GM18870 (cell line): ENCODE results near the gene CITED4.

ENCODE experiments used
- ATAC-seq: cut with Tn5 transposase; IDR thresholded peaks from one replicate; pipeline ENCODE4 v1.9.1; 2021; ENCODE audit warnings: moderate library complexity; ENCODE audit not compliant: unreplicated experiment

Gene CITED4

DNA sequence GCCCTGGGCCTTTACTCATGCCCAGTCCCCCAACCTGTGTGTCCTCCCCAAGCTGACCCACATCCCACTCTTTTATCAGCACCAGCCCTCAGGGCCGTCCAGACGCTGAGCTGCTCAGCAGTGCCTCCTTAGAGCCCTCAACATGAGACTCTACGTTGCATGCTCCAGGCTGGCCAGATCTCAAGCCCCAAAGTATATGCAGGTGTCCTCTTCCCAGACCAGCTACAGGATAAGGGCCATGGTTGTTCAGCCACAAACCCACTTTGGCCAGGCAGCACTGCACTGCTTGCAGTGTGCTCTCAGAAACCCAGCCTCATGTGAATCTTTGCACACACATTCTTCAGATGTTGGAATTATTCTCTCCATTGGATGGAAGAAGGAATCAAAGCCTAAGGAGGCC is 6.0 kb downstream of the CITED4 start:
- no peak for ATAC-seq

DNA sequence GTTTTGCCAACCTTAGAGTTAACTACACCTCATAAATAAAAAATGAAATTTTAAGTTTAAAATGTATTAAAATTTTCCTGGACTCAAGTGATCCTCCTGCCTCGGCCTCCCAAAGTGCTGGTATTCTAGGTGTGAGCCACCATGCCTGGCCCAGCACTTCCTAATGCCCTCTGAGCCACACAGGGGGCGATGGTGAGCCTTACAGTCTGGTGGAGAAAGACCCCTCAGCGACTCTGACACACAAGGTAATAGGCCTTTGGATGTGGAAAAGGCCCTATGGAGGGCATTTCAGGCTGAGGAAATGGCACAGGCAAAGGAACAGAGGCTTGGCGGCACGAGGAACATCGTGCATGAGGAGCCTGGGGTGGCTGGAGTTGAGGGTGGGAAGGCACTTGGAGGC is 6.7 kb downstream of the CITED4 start:
- no peak for ATAC-seq

DNA sequence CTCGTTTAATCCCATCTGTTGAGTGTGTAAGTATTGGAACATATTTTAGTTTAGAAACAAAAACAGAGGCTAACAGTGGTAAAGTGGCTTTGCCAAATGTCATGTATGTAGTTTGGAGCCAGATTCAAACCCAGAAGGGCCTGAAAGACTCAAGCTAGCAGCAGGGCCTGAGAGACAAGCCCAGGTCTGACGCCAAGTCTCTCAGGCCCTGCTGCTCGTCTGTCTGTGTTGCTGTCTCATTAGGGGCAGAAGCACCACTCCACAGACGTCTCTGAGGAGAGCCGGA is 8.3 kb downstream of the CITED4 start:
- no peak for ATAC-seq

DNA sequence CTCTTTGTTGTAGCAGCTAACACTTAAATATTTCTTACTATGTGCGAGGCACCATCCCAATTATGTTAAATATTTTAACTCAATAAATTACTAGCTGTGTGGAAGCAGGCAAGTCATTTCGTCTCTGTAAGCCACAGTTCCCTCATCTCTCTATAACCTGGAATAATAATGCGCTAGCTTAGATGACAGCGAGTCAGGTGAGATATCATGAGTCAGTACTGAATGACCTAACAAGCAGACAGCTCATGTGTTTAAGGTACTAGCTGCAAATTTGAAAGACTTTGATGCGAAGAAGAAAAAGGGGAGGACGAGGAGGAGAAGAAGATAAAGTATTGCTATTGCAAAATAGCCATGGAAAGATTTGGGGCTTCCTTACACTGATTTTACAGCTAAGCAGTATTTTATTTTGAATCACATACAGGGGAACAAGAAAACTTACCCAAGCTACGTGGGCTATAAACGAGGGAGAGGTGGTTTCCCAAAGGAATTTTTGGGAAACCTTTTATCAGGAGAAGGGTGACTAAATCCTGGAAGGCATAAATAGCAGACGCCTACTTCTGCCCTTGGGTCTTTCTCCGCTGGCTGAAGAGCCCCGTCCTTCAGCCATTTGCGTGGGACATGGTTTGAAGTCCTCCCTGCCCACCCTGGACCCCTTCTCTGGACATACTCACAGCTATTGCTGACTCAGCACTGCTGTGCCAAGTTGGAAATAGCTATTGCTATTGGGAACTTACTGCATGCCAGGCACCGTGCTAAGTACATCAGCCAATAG is 8.9 kb downstream of the CITED4 start:
- ATAC-seq: no peak

DNA sequence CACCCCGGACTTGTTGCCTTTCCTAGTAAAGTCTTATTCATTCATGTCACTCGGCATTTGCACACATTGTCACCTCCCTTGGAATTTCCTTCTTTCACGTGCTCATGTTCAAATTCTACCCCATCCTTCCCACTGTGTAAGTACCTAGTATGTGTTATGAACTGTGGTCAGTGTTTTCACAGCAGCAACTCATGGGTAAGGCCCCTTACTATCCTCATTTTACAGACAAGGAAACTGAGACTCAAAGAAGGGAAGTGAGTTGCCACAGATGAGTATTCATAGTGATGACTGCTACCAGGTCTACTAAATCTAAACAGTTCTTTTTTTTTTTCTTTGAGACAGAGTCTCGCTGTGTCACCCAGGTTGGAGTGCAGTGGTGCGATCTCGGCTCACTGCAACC is 10.5 kb downstream of the CITED4 start:
- ATAC-seq: no peak

DNA sequence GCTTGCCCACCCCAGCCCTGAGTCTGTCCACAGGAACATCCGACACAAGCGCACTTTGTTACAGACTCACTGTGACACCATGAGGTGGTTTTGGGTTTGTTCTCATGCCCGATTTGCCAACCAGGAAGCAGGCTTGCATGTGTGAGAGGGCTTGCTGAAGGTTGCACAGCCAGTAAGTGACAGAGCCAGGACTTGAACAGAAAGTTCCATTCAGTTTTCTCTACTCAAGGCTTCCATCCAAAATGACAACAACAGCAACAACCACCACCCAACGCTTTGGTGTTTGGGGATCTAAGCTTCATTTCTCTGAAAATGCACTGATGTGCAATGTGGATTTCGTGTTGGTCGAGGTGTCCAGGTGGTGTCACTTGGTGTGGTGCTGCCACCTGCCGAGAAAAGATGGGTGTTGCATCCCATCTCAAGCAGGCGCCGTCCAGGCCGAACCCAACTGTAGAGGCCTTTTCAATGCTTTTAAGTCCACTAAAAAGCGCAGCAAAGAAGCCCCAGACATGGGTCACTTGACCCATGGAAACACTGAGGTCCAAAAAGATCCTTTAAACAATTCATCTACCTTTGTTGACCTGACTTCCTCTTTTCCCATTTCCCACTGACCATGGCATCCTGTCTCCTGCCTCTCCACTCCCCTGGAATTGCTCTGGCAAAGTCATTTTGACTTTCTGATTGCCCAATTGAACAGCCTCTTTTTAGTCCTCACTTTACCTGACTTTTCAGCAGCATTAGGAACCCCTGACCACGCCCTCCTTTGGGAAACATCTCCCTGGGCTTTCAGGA is 12.2 kb downstream of the CITED4 start:
- no peak for ATAC-seq

DNA sequence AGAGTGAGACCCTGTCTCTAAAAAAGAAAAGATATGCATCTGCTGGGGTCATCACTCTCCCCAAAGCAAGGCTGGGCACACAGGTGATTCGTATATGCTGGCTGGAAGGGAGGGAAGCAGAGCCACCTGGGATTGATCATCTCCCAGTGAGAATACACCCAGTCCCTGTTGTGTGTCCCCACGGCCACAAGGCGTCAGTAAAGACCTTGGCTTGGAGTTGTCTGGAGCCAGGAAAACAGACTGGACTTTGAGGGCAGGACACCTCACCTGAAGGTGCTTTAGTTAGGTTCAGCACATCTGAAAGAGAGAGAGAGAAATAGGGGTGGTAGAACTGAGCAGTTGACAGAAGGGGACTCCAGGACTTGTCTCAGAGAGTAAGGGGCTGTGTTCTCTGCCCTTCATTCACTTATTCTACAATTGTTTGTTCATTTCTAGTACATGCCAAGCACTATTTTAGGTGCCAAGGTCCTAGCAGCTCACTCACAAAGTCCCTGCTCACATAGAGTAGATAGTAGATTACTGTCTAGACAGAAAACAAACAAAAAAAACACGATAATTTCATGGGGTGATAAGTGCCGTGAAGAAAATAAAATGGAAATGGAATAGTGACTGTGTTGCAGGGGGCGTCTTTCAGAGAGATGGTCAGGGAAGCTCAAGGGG is 13.5 kb downstream of the CITED4 start:
- ATAC-seq: no peak

DNA sequence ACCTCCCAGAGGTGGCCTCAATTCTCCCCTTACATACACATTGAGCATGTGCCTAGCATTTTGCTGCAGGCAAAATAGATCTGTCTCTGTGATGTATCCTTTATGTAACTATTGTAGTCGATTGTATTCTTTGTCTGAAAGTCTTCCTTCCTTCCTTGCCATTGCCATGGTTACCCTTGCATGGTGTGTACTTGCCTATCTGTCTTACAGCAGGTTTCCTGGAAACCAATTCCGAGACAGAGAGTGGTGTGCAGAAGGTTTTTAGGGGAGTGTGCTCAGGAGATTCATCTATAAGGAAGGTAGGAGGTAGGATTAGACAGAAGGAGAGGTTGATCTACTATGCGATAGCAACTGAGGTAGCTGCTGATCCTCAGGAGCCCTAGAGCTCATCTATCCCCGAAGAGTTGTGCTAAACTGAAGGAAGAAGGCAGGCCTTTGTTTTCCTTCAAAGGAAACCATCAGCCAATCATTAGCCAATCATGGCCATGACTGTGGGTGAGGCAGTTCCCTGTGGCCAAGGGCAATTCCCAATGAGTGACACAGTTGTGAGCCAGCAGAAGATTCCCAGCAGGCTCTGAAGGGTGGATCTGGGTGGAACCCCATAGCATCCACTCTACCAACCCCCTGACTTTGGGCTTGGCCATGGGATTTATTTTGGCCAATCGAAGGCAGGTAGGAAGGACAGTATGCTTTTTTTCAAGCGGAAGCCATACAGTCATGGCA is 15.0 kb downstream of the CITED4 start:
- no peak for ATAC-seq

DNA sequence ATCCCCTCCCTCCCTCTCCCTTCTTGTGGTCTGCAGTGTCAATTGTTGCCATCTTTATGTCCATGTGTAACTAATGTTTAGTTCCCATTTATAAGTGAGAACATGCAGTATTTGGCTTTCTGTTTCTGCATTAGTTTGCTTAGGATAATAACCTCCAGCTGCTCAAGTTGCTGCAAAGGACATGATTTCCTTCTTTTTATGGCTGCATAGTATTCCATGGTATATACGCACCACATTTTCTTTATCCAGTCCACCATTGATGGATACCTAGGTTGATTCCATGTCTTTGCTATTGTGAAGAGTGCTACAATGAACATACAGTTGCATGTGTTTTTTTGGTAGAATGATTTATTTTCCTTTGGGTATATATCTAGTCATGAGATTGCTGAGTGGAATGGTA is 16.3 kb downstream of the CITED4 start:
- ATAC-seq: no peak

DNA sequence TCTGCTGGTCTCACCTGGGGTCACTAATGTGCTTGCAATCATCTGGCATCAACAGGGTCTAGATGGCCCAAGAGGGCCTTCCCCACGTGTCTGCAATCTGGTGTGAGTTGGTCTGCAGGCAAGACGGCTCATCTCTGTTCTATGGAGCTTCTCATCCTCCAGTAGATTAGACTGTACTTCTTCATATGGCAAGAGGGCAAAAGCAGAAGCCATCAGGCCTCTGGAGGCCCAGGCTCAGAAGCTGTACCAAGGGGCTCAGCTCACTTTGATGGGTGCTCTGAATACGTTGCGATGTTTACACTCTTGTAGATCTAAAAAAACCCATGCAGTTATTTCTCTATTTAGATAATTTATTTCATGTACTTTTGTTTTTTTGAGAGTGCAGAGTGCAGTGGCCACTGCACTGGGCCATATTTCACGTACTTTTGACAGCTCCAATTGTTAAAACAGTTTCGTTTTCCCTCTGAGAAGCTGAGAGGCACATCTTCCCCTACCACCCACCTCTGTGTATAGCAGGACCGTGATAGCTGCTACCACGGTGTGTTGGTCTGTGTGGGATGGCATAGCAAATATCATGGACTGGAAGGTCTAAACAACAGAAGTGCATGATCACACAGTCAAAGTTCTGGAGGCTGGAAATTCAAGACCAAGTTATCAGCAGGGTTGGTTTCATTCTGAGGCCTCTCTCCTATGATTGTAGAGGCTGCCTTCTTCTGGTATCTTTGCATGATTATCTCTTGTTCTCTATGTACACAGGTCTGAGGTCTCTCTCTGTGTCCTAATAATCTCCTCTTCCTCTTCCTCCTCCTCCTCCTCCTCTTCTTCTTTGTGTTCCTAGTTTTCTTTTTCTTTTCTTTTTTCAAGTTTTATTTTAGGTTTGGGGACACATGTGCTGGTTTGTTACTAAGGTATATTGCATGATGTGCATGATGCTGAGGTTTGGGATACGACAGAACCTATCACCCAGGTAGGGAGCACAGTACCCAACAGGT is 17.0 kb downstream of the CITED4 start:
- no peak for ATAC-seq

DNA sequence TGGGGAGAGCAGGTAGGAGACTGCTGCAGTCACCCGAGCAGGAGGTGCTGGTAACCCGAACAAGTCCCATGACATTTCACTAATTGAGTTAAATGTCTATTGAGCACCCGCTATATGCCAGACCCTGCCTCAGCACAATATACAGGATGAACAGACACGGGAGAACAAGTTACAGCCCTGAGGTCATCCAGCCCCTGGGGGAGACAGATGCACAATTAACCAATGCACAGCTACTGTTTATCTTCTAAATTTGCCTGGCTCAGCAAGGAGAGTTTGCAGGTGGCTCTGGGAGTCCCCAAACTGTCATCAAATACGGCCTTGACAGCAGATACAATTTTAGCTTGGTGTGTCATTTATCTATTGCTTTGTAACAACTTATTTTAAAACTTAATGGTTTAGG is 18.1 kb downstream of the CITED4 start:
- ATAC-seq: no peak

DNA sequence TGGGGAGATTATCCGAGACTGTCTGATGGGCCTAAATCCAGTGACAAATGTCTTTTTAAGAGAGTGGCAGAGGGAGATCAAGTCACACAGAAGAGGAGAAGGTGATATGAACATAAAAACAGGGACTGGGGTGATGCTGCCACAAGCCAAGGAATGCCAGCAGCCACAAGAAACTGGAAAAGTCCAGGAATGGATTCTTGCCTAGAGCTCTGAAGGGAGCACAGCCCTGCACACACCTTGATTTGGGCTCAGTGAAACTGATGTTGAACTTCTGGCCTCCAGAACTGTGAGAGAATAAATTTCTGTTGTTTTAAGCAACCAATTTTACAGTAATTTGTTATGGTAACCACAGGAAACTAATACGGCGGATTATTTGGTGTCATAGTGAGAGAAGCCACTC is 19.5 kb downstream of the CITED4 start:
- ATAC-seq: no peak

DNA sequence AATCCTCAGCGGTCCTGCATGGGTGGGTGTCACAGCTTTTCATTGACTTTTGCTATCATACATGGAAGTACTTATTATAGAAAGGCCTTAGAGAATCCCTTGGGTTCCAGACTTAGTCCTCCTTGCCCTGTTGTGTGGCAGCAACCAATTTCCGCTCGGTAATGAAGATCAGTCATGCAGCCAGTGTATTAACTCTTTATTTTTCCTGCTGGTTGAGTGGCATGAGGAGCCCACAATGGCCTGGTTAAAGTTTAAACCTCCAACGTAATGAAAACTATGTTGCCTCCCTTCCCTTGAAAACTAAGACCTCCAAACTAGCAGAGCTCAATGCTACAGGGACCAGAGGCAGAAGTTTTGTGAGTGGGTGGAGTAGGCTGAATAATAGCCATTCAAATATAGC is 20.0 kb downstream of the CITED4 start:
- no peak for ATAC-seq

DNA sequence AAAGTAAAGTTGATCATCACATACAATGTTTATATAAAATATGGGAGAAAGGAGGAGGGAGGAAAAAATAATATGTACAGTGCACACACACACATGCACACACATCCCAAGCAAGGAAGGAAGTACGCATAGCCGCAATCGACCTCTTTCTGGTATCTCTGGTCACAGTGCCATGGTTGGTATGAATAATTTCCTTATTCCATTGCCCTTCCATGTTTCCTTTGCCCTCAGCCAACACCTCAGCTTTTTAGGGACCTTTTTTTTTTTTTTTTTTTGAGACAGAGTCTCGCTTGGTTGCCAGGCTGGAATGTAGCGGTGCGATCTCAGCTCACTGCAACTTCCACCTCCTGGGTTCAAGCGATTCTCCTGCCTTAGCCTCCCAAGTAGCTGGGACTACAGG is 20.6 kb downstream of the CITED4 start:
- ATAC-seq: no peak

DNA sequence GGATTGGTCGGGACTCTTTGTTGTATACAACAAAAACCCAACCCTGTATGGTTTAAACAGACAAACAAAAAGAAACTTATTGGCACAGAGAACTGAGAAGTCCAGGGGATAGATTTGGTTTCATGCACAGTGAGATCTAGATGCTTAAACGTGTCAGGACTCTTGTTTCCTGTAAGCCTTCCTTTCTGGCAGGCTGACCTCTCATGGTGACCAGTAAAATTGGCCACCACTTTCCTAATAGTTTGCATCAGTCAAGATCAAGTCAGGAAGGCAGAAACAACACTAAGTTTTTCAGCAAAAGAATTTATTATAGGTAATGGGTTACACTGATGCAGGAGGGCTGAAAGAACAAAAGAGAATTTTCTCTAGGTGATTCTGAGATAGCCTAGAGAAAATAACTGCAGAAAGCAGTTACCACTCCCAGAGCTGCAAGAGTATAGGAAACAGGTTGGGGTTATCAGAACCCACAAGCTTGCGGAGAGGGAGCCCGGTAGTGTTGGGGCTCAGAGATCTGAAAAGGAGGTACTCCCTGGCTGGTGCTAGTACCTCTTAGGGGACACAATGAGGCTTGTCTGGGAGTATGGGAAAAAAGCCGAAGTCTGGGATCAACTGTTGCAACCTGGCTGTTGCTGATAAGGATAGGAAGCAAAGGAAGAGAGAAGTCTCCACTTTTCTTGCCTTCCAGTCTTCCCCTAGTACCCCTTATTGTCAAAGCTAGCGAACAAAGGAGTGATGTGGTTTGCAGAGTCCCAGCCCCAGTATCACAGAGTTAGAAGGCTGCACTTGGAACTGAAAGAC is 21.4 kb downstream of the CITED4 start:
- ATAC-seq: no peak

DNA sequence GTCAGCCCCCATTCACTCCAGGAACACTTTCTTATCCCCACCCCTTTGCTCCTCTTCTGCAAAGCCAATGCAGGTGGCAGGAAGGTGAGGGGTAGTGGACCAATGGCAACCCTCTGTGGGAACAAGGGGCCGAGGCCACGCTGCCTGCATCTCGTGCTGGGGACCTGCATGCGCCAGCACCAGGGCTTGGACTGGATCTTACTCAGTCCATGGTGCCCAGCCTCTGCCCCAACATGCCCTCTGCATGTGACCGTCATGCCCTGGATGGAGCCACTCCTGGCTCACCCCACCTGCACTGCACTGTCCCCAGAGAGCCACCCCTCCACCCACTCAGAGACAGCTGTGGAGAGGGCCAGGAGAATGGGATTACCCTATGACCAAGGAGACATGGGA is 22.2 kb downstream of the CITED4 start:
- ATAC-seq: no peak

DNA sequence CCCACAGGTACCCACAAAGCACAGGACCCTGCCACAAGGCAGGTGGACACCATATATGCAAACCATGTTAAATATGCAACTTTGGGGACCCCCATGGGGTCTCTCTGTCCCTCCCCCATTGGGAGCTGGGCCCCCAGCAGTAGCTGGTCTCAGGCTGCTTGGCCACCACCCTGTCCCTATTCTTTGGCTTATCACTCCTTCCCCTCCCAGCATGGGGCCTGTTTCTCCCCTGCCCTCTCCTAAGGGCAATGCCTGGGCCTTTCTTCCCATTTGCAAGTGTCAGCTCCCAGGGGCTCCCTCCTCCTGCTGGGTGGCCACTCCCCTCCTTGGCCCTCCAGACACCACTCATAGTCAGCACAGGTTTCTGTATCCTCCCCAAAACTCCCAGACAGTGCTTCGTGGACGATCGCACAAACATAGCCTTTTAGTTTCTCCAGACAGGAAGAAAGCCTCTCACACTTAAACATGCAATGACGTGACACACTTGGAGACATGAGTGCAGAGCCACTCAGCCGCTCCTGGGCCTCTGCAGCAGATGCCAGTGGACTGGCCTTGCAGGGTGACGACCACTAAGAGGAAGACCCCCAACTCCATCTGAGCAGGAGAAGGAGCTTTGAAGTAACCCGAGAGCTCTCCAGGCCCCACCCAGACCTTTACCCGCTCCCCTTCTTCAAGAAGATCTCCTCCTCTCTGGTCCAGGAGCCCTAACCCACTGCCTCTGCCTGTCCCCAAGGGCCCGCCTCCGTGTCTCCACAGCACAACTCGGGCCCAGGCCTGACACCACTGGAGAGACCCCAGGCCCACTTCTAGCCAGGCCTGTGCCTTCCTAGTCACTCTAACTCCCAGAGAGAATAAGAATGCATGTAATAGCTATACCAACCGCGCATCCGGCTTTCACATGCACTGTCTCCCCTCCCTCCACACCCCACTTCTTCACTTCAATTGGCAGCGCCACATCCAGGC is 22.9 kb downstream of the CITED4 start:
- ATAC-seq: no peak
